Cortex of kidney (tissue), 1 donor: ENCODE results near the gene CCL18.
"Not testable (repeated sequence)": the region's sequence is repeated elsewhere in the genome, so short reads cannot be mapped to it uniquely, and the experiment has no call there.

Experiments
- DNase-seq: peaks from one replicate; lab custom pipeline; 2025; lab: John Stamatoyannopoulos, UW

CCL18 gene

DNA sequence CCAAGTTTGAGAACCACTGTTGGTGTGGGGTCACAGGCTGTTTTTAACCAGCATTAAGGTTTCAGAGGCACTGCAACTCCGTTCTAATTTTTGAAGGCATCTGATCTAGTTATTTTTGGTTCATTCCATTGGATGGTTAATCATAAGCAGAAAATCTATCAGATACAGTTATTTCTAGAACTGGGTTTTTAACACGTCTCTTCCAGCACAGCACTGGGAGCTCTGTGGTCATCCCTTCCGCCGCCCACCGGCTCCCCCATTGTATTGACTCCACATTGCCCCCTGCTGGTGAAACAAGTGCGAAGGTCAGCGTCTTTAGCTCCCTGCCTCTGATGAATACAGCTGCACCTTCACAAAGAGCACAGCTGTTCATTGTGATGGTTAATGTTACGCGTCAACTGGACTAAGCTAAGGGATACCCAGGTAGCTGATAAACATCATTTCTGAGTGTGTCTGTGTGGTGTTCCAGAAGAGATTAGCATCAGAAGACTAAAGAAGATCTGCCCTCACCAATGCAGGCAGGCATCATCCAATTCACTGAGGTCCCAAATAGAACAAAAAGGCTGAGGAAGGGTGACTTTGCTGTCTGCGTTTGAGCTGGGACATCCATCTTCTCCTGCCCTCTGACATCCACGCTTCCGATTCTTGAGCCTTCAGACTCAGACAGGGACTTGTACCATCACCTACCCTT, 8.5 kb downstream of the CCL18 start:
- no peak for DNase-seq

DNA sequence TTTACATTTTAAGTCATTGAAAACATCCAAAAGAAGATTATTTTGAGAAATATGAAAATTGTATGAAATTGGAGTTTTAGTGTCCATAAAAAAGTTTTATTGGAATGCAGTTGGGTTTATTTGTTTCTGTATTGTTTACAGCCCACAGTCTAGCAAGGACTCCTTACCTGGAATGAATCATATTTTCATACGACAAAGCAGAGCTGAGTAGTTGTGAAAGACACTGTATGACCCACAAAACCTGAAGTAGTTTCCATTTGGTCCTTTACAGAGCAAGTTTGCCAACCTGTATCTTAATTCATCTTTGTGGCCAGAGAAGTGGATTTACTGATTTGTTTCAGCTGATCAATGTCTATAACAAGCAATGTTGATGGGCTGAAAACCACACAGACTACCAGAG, 10.3 kb downstream of the CCL18 start:
- DNase-seq: no peak

DNA sequence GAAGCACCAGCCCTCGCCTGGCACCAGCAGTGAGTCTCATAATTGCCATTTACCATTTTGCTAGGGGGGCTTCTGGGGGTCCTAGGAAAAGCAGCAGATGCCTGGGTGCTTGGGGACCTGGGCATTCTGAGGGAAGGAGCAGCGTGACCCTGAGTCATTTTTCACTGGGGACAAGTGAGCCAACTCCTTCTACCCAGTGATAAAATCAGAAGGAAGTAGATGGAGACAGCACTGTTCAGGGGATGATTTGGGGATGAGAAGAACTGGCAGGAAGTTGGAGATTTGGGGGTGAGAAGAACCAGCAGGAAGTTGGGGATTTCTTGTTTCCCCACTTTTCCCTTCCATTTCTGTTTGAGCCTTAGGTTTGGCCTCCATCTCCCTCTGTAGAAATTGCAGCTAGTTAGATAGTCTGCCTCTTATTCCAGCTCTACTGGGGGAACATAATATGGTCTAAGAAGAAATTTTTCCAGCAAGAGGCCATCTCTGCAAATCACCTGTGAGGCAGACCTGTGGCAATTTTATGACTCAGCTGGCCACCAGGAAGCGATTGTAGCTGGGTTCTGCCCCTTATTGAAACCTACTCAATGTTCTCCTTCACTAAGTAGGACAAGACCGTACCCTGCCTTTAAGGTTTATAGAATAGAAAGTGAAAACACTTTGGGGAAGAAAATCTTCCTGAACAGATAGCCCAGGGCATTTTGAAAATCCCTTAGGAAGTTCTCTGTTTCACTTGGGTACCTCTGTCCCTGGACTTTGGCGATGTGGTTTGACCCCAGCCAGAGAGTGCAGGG, 17.8 kb downstream of the CCL18 start:
- DNase-seq: not testable (repeated sequence)

DNA sequence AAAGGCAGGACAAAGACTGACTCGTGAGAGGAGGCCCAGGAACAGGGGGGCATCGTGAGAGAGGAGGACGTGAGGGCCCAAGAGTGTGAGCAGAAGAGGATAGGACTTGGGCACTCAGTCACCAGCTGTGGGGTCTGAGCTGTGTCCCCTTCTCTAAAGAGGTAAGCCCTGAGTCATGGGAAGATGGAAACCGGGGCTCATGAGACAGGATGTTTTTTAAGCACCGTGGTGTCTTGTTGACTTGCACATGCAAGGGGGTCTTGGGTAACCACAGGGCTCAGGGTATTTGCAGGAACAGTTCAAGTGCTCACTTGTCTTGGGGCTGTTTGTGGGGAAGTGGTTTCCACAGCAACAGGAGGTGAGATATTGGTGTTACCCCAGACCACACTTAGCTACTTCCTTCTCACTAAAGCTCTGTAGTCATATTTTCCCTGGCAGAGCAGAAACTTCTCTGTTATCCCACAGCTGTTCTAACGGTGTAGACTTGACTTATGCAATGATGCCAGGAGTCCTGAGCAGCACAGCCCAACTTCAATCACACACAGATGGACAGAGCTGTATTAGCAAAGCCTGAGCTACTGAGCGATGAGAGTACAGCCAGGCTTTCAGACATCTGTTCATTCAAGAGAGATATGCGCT, 18.5 kb downstream of the CCL18 start:
- not testable (repeated sequence) for DNase-seq

DNA sequence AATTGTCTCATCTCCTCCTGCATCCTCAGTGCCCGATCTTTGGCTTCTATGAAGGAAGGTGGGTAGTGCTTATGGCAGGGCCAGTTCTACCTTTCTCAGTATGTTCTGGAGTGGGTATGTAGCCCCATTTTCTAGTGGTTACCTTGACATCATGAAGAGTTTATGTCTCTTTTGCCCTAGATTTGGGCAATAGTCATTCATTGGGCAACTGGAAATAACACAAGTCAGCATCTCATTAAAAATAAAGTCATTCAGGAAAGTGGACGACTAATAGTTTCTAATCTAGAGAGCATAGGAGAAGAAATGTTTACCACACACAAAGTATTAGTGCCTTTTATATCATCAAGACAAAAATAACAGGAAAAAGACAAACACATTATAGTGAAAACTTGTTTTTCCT, 19.6 kb downstream of the CCL18 start:
- not testable (repeated sequence) for DNase-seq

DNA sequence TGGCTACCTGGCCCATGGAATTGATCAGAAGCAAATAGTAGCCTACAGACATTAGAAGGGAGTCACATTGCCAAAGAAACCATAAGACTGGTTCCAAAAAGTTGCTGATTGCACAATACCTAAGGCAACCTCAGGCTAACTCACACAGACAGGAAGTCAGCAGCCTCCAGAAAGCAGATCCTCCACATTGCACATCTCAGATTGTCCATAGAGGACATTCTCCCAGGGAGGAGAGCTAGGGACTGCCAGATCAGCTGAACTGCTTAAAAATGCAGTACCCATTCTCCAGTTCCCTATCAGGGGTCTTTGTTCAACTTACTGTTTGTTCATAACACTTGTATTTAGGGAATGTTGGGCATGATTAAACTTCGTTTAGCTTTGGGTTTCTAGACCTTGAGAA, 21.7 kb downstream of the CCL18 start:
- DNase-seq: no peak

DNA sequence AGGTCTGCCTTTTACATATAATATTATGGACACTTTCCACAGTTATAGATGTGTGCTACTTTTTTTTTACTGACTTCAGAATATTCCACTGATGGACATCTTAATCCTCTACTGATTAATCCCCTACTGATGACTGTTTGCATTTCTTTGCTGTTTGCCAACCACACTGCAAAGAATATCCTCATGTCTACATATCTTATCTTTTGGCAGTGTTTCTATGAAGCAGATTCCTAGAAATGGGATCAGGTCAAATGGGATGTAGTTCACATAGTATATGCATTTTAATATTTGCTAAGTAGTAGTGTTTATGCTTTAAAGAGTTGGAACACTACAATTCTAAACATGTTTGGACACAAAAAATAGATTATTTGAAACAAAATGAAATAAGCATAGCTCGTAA, 22.7 kb downstream of the CCL18 start:
- DNase-seq: no peak

DNA sequence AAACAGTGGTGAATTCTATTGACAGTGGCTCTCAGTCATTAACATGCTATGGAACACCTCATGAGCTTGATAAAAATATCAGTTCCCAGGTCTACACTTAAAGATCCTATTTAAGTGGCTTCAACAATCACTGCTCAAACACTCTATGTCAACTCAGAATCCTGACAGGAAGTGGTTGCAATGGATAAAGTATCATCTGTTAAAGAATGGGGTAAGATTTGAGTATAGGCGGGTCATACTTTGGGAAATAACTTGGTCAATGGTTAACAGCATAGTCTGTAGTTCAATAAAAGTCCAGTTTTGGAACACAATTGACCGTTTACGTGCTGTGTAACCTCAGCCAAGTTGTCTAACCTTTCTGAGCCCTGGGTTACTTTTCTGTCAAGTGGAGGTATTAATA, 23.4 kb downstream of the CCL18 start:
- DNase-seq: not testable (repeated sequence)

DNA sequence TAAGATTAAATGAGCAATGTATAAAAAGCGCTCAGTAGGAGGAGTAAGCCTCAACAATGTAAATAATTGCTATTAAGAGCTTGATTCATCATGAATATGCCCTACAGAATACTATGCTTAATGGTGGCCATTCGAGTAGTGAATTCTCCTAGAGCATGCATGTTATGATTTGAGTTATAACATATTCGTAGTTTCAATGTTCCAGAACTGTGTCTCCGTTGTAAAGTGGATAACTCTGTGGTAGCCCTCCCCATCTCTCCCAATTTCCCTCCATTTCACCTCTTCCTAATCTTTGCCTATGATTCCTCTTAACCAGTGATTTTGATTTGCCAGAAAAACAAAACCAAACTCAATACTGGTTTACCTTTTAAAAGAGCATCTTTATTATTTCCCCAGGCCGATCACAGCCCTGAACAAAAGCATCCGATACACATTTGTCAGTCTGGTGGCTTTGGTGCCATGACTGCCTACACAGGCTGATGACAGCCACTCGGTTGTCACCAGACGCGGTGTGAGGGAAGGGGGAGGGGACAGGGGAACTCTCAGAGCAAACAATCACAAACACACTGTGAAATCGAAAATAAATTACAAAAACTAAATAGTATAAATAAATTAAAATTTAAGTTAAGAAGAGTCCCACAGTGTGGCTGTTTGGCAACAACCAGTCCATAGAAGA, 24.0 kb downstream of the CCL18 start:
- DNase-seq: not testable (repeated sequence)

DNA sequence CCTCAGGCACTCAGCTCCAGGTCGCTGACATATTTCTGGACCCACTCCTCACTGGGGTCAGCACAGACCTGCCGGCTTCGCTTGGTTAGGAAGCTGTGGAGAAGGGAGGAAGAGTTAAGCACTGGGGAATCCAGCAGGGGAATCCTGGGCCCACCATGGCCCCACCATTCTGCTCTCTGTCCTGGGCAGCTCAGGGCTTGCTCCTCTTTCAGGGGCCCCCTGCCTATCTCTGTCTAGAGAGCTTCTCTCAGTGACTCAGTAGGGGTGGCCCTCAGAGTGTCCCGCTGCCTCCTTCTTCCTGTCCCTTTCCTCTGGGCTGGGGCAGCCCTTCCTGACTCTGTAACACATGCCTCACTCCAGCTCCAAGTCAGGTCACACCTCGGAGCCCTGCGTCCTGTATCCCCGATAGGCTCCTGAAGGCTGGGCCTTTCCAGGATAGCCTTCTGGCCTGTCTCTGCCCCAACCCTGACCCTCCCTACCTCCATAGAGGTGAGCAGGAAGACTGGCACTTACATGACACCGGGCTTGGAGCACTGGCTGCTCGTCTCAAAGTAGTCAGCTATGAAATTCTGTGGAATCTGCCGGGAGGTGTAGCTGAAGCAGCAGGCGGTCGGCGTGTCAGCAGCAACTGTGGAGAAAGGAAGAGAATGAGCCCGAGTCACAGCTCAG, 24.7 kb downstream of the CCL18 start:
- no peak for DNase-seq

DNA sequence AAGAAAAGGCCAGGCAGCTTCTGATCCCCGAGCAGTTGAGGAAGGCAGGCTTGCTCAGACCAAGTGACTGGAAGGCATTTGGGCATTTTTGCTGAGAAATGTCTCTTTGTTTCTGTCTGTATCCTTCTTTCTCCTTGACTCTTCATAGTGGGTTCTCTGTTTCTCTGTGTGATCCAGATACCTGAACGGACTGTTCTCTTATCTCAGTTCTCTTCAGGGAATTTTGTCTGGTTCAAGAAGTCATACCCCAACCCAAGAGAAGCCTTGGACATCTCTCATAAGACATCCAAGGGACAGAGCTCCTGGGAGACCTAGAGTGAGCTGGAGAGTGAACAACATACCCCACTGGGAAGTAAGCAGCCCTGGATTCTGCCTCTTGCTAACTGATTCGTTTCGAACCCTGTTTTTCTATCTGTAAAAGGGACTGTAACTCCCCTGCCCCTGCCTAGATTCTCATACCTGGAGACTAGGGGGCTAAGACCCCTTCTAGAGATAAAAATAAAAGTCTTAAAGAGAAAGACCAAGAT, 25.3 kb downstream of the CCL18 start:
- no peak for DNase-seq

DNA sequence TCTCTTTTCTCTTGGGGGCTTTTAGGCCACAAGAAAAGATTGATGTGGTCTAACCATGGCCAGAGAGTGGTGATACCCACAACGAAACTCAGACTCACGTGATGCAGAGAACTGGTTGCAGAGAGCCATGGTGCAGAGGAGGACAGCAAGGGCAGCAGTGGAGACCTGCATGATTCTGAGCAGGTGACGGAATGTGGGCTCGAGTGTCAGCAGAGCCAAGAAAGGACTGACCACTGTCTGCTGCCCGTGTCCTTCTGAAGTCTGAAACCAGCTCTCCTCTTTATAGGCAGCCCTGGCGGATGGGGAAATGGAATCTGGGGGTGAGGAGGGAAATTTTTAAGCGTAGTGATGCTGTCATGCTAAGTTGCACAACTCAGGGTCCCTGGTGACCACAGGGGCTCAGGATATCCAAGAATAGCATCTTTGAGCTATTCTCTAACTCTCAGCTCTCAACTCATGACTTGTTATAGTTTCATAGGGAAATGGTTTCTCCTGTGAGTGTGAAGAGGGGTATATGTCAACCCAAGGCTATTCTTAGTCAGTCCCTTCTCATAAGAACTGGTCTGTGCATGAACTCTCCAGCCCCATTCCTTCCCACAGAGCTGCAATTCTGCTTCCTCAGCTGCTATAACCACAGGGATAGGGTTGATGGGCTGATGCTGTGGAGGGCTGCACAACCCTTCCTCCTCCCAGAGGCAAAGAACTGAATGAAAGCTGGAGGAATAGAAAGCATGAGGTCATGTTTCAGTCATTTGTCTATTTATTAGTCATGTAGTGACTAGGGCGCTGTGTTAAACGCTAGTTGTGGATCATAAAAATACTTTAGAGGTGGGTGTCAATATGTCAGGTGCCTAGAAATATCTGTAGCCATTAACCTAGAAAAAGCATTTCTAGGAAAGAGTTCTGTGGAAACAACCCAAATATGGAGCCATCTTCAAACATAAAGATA, 26.1 kb downstream of the CCL18 start, which contains the start of gene CCL3:
TSS of gene CCL3 (minus strand) at position 256 of the 949 bp plus-strand sequence. CDS start at position 171, 85 bp downstream.
- no peak for DNase-seq

DNA sequence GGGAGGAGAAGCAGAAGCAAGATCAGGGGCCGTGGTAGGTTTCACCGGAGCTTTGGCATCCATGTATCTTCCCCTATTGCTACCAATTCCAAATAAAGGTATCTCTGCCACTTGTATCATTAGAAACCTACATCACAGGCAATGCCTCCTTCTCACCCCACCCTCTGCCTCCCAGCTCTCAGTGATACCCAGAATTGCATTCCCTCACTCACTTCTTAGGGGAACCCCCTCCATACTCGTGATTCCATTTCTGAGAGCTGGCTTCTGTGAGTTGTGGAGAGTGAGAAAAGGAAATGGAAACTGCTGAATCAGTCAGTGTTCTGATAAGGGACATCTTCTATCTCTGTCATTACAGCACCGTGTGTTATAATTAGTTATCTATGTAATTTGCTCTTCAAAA, 28.2 kb downstream of the CCL18 start:
- DNase-seq: no peak

DNA sequence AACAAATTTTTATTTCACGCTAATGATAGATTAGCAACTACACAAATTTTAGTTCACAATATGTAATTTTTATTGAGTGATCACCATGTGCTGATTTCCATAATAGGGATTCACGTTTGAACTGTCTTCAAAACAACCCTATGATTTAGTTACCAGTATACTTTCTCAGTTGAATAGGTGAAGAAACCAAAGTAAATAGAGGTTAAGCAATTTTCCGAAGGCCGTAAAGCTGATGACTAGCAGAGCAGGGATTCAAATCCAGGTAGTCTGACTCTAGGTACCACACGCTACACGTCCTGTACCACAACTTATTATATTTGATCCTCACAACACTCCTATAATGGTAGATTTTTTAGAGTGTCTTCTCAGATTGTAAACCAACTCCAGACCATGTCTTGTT, 28.6 kb downstream of the CCL18 start:
- DNase-seq: not testable (repeated sequence)

DNA sequence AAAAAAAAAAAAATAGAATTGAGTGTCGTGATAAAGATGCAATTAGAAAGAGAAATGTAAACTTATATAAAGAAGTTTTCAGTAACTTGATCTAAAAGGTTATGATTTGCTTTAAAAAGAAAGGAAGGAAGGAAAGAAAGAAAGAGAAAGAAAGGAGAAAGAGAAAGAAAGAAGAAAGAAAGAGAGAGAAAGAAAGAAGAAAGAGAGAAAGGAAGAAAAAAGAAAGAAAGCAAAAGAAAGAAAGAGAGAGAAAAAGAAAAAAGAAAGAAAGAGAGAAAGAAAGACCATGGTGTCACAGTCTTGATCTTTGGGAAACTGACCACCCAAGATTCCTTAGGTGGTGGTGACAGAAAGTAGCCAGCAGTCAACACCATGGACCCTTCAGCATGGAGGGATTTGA, 30.2 kb downstream of the CCL18 start:
- no peak for DNase-seq

DNA sequence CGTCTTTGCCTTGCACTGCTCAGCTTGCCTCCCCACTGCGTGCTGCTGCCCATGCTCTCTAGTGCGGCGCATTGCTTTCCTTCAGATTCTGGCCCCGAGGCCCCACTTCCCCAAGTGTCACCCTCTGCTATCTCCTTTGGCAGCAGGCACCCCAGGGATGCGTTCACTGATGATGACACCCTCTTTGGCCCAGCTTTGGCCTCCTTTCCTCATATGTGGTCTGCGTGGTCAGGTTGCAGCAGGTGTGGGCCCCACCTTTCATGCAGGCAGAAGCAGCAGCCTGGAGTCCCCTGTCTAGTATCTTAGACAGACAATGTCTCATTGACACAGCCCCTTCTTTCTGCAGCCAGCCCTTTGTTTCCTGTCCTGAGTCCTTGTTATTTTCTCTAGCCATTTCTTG, 30.7 kb downstream of the CCL18 start:
- no peak for DNase-seq

DNA sequence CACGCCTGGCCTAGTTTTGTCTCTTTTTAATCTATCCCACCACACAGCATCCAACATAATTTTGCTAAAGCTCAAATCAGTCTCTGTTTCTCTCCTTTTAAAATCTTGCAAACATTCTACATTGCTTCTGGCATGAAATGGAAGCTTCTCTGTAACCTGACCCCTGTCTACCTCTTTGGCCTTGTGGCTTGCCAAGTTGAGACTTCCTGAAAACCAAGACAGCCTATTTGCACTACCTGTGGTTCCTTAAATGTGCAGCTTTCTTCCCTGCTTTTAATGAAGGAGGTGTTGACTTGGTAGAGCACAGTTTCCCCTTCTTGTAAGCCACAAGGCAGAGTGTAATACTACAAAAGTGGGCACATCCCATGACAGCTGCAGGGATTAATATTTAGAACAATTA, 31.9 kb downstream of the CCL18 start:
- no peak for DNase-seq

DNA sequence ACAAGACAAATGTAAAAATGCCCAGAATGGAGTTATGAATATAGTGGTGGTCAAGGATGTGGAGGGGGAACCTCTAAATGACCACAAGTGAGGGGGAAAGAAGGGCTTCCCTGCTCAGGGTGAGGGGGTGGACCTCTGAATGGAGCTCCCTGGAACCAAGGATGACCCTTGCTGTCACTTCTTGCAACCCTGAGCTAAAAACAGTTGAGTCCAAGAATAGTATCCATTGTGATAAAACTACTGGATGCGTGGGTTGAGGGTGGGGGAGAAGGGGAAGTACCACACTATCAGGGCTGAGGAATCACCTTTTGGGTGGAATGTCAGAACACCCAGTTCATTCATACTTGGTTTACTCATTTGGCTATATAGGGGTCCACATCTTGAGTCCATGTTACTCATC, 34.9 kb downstream of the CCL18 start:
- DNase-seq: not testable (repeated sequence)

DNA sequence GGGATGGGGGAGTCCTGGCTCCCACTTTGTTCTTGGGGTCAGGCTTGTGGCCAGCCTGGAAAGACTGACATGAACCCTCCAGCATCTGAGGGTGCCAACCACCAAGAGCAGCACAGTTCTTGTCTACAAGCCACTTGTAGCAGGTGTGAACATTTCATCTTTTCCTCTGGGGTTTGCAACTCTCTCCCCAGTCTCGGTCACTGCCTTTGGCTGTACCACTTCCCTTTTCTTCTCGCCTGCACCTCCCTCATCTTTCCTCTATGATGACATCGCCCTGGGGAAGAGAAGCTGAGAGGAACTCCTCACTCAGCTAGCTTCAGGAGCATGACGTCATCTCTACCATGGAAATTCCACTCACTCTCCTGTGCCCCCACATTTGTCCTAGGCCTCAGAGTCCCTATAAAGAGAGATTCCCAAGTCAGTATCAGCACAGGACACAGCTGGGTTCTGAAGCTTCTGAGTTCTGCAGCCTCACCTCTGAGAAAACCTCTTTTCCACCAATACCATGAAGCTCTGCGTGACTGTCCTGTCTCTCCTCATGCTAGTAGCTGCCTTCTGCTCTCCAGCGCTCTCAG, 39.4 kb downstream of the CCL18 start, which contains the start of gene CCL4:
TSS of gene CCL4 (plus strand) at position 427 of the 575 bp plus-strand sequence. CDS start at position 506, 79 bp downstream.
- not testable (repeated sequence) for DNase-seq

DNA sequence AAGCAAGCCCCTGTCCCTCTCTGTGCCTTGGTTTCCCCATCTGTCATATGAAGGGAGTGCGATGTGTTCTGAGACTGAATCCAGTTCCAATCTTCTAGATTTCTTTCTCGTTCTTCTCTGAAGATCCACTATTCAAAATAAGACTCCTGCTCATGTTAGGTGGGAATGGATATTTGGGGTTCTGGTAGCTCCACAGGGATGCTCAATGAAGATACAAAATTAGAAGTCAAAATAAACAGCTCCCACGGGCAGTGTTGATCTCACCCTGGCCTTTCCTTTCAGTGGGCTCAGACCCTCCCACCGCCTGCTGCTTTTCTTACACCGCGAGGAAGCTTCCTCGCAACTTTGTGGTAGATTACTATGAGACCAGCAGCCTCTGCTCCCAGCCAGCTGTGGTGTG, 40.2 kb downstream of the CCL18 start:
- DNase-seq: not testable (repeated sequence)
